ENCODE data around the gene TRO.

DNA sequence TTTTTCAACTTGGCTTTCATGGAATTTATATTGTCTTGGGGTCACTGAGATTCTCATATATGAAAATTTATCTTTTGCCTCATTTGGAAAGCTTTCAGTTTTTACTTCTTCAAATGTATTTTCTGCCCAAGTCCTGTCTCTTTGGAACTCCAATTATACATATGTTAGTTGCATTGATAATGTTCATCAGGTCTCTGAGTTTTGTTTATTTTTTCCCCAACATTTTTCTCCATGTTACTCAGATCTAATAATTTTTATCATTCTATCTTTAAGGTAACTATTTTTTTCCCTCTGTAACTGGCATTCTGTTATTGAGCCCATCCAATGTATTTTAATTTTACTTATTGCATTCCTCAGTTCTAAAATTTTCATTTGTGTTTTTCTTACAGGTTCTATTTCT lies 10.7 kb upstream of the TRO start:
- TF ChIP-seq, protein P1, sequence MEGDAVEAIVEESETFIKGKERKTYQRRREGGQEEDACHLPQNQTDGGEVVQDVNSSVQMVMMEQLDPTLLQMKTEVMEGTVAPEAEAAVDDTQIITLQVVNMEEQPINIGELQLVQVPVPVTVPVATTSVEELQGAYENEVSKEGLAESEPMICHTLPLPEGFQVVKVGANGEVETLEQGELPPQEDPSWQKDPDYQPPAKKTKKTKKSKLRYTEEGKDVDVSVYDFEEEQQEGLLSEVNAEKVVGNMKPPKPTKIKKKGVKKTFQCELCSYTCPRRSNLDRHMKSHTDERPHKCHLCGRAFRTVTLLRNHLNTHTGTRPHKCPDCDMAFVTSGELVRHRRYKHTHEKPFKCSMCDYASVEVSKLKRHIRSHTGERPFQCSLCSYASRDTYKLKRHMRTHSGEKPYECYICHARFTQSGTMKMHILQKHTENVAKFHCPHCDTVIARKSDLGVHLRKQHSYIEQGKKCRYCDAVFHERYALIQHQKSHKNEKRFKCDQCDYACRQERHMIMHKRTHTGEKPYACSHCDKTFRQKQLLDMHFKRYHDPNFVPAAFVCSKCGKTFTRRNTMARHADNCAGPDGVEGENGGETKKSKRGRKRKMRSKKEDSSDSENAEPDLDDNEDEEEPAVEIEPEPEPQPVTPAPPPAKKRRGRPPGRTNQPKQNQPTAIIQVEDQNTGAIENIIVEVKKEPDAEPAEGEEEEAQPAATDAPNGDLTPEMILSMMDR (IDR thresholded peaks at IDR 0.05; ENCODE audit: poor library complexity): no peak
- TF ChIP-seq EZH2phosphoT487 (IDR thresholded peaks at IDR 0.05; ENCODE audit: low read depth, severe bottlenecking, unreplicated experiment): no peak
